ENCODE measurements around the gene DOCK1.

Gene DOCK1

GRCh38 chr10:127043301-127043700 lies 138.1 kb downstream of the DOCK1 start:
- no peaks in the 10 kb centered on the region for H3K9me3 ChIP-seq (replicated peaks; ENCODE audit: insufficient read depth, low read length)
- H2AFZ ChIP-seq (ENCODE audit: low read length) = no peak overlapping the region
- H3K79me2 ChIP-seq (ENCODE audit: low read length) = no peaks in the 10 kb centered on the region
- no peaks in the 10 kb centered on the region for H3F3A ChIP-seq (ENCODE audit: insufficient read depth, low read length)
- no peak overlapping the region for H3K27ac ChIP-seq (ENCODE audit: low read length)
- no peak for DNase-seq
- H3K27me3 ChIP-seq (replicated peaks; ENCODE audit: insufficient read depth, low read length) = no peaks in the 10 kb centered on the region
- no peak overlapping the region for H3K4me3 ChIP-seq (ENCODE audit: low read length)
- H4K20me1 ChIP-seq (ENCODE audit: insufficient read depth, low read length) = no peaks in the 10 kb centered on the region
- H3K9ac ChIP-seq (ENCODE audit: low read length) = no peak overlapping the region
- no peaks in the 10 kb centered on the region for H3K36me3 ChIP-seq (replicated peaks; ENCODE audit: insufficient read depth, low read length)
- no peak overlapping the region for H3K4me2 ChIP-seq (ENCODE audit: low read depth, low read length)
- TF ChIP-seq EZH2phosphoT487 (IDR thresholded peaks at IDR 0.05; ENCODE audit: low read length) = no peak
- TF ChIP-seq CTCF (IDR thresholded peaks at IDR 0.05; ENCODE audit: low read length) = no peak
- no peak for TF ChIP-seq EZH2 (optimal IDR thresholded peaks at IDR 0.05; ENCODE audit: low read depth, low read length)
- H3K9me2 ChIP-seq (replicated peaks; ENCODE audit: insufficient read depth, low read length) = no peaks in the 10 kb centered on the region
- H3K4me1 ChIP-seq (ENCODE audit: low read length) = no peaks in the 10 kb centered on the region

- TF ChIP-seq CTCF (IDR thresholded peaks at IDR 0.05; ENCODE audit: low read length) (no peak), EZH2phosphoT487 (IDR thresholded peaks at IDR 0.05; ENCODE audit: low read length) (no peak), EZH2 (optimal IDR thresholded peaks at IDR 0.05; ENCODE audit: low read depth, low read length) (no peak)
- H2AFZ ChIP-seq (ENCODE audit: low read length) = no peak overlapping the region
- no peaks in the 10 kb centered on the region for H3F3A ChIP-seq (ENCODE audit: insufficient read depth, low read length)
- H3K9ac ChIP-seq (ENCODE audit: low read length) = no peak overlapping the region
- H3K27ac ChIP-seq (ENCODE audit: low read length) = no peak overlapping the region
- no peaks in the 10 kb centered on the region for H3K4me1 ChIP-seq (ENCODE audit: low read length)
- no peaks in the 10 kb centered on the region for H3K9me3 ChIP-seq (replicated peaks; ENCODE audit: insufficient read depth, low read length)
- DNase-seq = no peak
- H3K79me2 ChIP-seq (ENCODE audit: low read length) = no peaks in the 10 kb centered on the region
- no peaks in the 10 kb centered on the region for H4K20me1 ChIP-seq (ENCODE audit: insufficient read depth, low read length)
- no peaks in the 10 kb centered on the region for H3K9me2 ChIP-seq (replicated peaks; ENCODE audit: insufficient read depth, low read length)
- no peak overlapping the region for H3K4me2 ChIP-seq (ENCODE audit: low read depth, low read length)
- no peaks in the 10 kb centered on the region for H3K27me3 ChIP-seq (replicated peaks; ENCODE audit: insufficient read depth, low read length)
- no peaks in the 10 kb centered on the region for H3K36me3 ChIP-seq (replicated peaks; ENCODE audit: insufficient read depth, low read length)
- no peak overlapping the region for H3K4me3 ChIP-seq (ENCODE audit: low read length)
Observed at GRCh38 chr10:127044186-127044585, 139.0 kb downstream of the DOCK1 start.

- H3K27ac ChIP-seq (ENCODE audit: low read length) = no peak overlapping the region
- no peak overlapping the region for H3K4me2 ChIP-seq (ENCODE audit: low read depth, low read length)
- no peak overlapping the region for H3K9ac ChIP-seq (ENCODE audit: low read length)
- no peaks in the 10 kb centered on the region for H3K36me3 ChIP-seq (replicated peaks; ENCODE audit: insufficient read depth, low read length)
- H2AFZ ChIP-seq (ENCODE audit: low read length) = no peak overlapping the region
- no peaks in the 10 kb centered on the region for H4K20me1 ChIP-seq (ENCODE audit: insufficient read depth, low read length)
- H3K4me3 ChIP-seq (ENCODE audit: low read length) = no peak overlapping the region
- H3K4me1 ChIP-seq (ENCODE audit: low read length) = no peaks in the 10 kb centered on the region
- no peaks in the 10 kb centered on the region for H3F3A ChIP-seq (ENCODE audit: insufficient read depth, low read length)
- no peaks in the 10 kb centered on the region for H3K9me2 ChIP-seq (replicated peaks; ENCODE audit: insufficient read depth, low read length)
- no peaks in the 10 kb centered on the region for H3K79me2 ChIP-seq (ENCODE audit: low read length)
- TF ChIP-seq CTCF (IDR thresholded peaks at IDR 0.05; ENCODE audit: low read length) = no peak
- no peak for TF ChIP-seq EZH2phosphoT487 (IDR thresholded peaks at IDR 0.05; ENCODE audit: low read length)
- no peak for TF ChIP-seq EZH2 (optimal IDR thresholded peaks at IDR 0.05; ENCODE audit: low read depth, low read length)
- no peaks in the 10 kb centered on the region for H3K9me3 ChIP-seq (replicated peaks; ENCODE audit: insufficient read depth, low read length)
- no peaks in the 10 kb centered on the region for H3K27me3 ChIP-seq (replicated peaks; ENCODE audit: insufficient read depth, low read length)
- DNase-seq = no peak
Observed at GRCh38 chr10:127046975-127047877, 142.0 kb downstream of the DOCK1 start.

Data from MM.1S (cell line).